Tongue (tissue), 2 donors: ENCODE measurements around the gene SORL1. TPM values are rescaled to one million over a fixed set of nuclear protein-coding genes. Genes with fewer than 3 reads are reported as not detected.
"Not testable (repeated sequence)": the region's sequence is repeated elsewhere in the genome, so short reads cannot be mapped to it uniquely, and the experiment has no call there.

Source experiments
- DNase-seq: peaks from one replicate; pipeline ENCODE4 v3.0.0-alpha.2; 2015
- total RNA-seq: library from RNA; depleted of rRNA; stranded (reverse); fragments of >200 nt; gene quantifications from one replicate; pipeline ENCODE4 v1.2.3, GENCODE V29; 2014

SORL1 gene
- total RNA-seq, 1 donor from 2014 or later: 20.8 TPM

DNA sequence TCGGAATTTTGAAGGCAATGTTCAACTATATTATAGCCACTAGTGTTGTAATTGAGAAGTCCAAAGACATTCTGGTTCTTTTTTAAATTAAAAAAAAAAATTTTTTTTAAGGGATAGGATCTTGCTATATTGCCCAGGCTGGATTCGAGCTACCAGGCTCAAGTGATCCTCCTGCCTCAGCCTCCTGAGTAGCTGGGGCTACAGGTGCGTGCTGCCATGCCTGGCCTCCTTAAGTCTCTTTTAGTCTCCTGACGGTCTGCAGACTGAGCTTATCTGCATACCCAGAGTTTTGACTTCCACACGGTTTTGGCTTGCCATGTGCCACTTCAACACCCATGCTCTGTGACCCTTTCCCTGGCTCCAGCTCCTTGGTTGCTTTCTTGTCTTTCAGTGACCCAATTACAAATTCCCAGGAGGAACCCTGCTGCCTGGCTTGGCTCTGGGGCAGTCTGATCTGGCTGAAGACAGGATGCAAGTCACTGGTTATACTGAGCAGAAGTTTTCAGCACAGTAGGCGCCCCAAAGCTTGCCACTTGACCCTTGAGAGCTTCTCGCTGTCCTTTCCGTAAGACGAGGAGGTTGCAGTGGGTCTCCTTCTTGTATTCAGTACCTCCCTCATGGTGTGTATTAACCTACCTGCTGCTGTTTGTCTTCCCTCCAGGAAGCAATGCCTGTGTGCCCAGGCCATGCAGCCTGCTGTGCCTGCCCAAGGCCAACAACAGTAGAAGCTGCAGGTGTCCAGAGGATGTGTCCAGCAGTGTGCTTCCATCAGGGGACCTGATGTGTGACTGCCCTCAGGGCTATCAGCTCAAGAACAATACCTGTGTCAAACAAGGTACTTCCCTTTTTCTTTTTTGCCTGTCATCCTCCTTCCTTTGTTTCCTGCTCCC, 114.4 kb downstream of the SORL1 start:
- no peak for DNase-seq

DNA sequence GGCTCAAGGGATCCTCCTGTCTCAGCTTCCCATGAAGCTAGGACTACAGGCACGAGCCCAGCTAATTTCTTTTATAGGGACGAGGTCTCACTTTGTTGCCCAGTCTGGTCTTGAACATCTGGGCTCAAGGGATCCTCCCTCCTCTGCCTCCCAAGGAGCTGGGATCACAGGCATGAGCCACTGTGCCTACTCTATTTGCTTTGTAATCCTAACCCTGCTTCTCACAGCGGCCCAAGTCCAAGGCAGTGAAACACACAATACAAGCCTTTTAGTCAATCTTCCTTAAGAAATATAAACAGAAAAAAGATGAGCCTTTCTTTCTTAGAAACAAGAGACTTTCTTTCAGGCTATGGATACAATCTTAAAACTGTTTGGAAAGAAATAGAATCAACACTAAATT, 115.9 kb downstream of the SORL1 start:
- no peak for DNase-seq

DNA sequence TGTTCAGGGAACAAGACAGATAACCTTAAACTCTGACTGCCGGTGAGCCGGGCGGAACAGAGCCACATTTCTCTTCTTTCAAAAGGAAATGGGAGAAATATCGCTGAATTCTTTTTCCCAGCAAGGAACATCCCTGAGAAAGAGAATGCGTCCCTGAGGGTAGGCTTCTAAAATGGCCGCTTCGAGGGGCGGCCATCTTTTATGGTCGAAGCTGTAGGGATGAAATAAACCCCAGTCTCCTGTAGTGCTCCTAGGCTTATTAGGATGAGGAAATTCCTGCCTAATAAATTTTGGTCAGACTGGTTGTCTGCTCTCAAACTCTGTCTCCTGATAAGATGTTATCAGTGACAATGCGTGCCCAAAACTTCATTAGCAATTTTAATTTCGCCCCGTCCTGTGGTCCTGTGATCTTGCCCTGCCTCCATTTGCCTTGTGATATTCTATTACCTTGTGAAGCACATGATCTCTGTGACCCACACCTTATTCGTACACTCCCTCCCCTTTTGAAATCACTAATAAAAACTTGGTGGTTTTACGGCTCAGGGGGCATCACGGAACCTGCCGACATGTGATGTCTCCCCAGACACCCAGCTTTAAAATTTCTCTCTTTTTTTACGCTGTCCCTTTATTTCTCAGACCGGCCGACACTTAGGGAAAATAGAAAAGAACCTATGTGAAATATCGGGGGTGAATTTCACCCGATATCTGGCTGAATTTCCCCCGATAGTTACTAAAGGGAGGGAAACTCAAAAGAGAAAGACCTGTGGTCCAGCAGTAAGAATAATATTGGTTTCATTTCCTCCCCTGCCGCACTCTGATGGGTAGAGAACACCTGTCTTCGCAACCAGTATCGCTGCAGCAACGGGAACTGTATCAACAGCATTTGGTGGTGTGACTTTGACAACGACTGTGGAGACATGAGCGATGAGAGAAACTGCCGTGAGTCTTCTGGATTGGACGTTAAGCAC, 117.5 kb downstream of the SORL1 start:
- not testable (repeated sequence) for DNase-seq

DNA sequence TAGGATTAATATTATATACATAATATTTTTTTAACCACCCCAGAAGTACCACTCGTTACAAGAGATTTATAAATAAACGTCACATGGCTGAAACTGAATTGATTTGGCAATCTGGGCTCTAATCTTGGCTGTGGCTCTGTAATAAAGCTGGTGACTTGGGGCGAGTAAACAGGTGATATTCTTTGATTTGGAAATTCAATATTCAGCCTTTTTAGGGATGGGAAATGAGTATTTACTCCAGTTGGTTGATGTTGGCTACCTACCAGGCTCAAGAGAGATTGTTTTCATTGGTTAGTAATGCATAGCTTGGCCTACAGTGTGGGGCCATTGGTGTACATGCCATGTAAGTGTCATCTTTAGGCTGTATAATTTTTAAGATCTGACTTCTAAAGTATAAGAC, 118.3 kb downstream of the SORL1 start:
- DNase-seq: no peak

DNA sequence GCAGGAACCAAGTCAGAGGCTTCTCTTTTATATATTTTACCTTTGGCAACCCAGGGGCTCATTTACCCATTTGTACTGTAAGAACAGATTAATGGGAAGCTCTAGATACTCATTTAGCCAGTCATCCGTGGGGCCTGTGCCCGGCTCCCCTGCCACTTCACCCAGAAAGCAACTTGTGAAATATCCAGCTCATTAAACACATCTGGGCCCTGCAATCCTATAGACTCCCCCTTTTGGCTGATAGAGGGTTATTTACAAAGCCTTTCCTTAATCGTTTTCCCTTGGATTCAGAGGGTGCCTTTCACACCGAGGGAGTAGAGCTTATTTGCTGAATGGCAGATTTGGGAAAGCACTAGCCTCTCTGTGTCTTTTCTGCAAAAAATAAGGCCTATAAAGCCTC, 119.4 kb downstream of the SORL1 start:
- no peak for DNase-seq

DNA sequence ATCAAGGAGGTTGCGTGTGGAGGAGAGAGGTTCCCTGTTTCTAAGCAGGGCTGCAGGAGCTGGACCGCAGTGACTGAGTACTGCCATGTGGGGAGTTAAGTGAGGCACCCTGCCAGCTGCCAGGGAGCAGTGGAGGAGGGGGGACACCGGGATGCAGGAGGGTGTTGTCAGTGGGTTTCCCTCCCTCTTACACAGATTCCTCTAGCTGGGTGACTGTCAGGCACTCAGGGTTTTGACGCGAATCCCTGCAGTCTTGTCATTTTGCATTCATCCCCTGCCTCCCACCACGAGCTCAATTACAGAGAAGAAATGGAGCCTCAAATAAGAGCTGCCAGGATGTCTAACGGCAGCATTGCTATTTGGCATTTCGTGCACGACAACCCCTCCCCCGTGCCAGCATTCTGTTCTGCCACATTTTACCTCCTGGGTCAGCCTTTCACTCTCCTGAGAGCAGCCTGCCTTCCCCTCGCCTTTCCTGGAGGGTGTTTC, 120.5 kb downstream of the SORL1 start:
- peak; percentile 27 for DNase-seq

DNA sequence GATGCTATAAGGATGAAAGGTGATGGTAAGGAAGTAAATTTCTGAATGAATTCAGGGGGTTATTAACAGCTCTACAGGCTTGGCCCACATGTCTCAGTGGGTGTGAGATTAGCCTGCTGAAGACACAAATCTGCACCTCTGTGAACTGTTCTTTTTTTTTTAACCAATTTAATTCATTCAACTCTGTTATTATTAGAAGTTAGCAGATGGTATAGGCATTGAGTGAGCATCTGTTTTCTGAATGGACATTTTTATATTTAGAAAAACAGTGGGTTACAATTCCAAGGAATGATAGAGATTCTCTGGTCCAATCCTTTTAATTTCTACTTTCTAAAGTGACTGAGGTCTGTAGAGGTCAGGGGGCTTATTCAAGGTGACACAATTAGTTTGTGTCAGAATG, 122.7 kb downstream of the SORL1 start:
- no peak for DNase-seq

DNA sequence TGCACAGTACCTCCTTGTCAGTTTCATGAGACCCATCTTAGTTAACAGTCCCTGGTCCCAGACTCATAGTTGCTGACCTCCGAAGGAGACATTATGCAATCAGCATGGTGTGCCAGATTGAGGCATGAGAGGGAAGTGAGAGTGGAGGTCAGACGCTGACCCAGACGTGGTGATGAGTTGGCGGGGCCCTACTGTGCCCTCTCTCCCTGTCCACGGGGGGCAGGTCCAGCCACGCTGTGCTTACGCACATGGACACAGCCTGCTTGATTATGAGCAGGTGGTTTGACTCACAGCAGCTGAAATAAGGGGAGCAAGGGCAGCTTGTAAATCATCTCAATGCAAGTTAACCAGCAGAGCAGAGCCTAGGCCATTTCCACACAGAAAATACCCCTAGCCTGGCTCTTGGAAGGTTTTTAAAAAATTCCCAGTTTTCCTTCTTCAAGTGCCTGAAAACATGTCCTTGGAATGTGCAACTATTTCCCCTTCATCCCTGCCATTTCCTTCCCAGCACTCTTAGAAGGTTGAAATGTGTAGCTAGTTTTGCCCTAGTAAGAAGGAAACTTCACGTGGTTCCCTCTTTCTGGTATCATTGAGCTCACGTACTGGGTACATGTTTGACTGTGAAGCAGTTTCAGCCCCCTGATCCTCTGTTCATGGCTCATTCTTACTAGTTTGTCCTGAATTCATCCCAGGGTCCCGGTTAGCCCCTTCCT, 123.3 kb downstream of the SORL1 start:
- no peak for DNase-seq

DNA sequence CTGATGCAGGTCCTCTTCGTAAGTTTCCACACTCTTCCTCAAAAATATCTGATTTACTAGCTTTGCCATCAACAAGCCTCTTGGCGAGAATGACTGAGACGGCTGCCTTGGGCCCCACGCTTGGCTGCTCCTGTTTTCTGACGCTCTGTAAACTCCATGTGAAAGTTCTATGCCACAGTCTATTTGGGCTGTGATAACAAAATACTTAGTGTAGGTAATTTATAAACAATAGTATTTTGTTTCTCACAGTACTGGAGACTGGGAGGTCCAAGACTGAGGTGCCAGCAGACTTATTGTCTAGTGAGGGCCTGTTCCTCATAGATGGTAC, 123.8 kb downstream of the SORL1 start:
- DNase-seq: no peak

DNA sequence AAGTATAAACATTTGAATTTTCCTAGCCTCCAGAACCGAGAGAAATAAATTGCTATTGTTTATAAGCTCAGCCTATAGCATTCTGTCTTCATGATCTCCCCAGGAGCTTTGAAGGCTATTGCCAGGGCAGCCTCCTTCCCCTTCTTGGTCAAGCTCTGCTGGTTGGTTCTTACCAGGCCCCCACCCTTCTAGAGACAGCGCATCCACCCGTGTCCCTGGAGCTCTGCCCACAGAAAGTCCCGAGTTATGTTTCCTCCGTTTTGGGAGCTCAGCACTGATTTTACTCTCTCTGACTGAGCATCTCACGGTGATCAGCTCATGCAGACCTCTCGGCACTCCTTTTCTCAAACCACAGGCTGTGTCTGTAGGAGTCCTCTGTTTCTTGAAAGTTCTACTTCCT, 124.4 kb downstream of the SORL1 start:
- no peak for DNase-seq

DNA sequence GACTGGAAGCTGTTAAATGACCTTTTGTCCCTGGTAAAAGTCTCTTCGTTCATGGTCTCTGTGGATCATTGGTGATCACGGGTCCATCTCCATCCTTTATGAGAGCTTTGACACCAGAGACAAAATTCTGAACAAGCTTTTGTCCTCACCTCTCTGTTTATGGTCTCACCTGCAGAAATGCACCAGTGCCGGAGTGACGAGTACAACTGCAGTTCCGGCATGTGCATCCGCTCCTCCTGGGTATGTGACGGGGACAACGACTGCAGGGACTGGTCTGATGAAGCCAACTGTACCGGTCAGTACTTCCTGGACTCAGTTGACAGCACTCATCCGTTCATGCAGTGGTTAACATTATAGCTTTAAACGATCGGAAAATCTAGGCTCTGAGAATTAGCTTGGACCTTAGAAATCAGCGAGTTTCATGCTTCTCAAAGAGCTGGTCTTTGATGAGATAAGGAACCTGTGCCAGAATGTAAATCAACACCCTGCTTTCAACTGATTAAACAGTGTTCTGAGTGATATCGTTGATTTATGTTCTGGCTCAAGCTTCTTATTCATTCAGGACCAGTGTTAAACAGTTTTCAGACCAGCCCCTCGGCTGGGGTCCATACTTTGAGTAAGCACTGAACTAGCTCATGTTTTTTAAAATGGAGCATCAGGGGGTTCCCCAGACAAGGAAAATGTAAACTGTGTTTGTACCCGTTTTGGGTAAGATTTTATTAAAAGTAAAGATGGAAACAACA, 125.2 kb downstream of the SORL1 start:
- DNase-seq: no peak

DNA sequence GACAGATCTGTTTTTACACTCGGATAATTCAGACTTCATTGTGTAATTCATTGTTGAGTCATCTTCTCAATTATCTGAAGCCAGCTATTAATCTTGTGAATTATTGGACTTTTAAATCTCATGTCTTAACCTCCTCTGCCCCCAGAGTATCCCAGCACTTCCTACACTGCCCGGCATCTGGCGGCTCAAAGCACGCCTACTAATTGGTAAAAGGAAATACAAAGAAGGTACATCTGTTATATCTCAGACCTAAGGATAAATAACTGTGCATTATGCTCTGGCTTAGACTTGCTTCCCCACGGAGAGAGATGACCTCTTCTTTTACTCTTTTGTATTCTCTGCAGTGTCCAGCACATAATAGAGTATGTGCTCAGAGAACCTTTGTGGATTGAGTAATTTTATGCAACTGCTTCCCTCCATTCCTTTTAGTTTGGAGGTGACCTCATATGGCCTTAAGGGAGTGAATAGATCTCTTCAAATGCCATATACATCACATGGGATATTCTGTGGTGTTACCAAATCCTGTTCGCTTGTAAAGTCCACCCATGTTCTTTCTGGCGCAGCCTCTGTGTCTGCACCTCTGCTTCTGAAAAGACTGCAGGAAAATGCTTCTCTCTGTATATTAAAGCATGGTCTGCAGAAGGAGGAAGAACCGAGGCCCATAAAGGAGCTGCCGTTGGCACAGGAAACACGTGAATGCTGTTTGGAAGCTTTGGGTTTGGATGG, 126.3 kb downstream of the SORL1 start:
- DNase-seq: no peak

DNA sequence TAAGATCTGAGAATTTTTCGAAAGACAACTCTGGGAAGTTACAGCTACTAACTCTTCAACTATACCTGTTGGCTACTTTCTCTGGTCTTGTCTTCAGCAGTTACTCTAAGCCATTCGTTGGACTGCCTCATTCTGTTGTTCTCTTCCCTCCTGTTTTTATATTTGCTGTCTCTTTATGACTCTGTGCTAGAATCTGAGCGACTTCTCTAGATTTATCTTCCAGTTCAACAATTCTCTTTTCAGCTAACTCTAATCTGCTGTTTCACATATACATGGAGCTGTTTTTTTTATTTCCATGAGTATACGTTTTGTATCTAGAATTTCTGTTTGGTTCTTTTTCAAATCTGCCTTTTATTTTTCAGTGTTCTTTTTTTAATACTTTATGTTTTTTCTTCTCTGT, 128.0 kb downstream of the SORL1 start:
- no peak for DNase-seq

DNA sequence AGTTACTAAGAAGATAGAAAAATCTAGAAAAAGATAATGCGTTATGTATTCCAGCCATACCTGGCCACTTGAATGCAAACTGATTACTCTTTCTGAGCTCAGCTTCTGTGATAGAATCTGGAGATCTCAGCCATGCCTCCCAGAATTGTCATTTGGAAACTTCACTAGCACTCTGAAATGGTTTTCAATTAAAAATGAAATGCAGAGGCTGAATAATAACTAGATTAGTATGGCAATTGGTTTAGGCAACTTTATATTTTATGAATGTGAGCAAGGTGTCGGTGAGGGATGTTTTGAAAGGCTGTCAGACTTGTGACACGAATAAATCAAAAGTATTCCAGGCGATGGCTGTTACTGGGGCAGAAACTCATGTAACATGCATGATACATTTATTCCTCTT, 129.5 kb downstream of the SORL1 start:
- DNase-seq: no peak

DNA sequence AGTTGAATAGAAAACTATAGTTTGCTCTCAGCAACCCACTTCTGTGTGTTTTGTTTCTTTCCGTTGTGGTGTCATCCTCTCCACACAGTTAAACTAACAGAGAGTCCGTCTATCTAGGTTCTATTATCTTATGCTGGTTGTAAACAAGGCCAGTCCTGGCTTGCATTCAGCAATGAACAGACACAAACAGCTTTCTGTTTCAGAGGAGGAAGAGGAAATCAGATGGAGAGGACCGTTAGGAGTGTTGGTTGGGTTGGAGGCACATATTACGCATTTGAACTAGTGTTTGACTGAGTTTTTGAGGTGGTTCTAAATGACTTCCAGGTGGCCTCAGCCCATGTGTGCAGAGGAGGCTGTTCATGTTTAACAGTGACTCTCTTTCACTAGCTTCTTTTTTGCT, 130.2 kb downstream of the SORL1 start:
- no peak for DNase-seq

DNA sequence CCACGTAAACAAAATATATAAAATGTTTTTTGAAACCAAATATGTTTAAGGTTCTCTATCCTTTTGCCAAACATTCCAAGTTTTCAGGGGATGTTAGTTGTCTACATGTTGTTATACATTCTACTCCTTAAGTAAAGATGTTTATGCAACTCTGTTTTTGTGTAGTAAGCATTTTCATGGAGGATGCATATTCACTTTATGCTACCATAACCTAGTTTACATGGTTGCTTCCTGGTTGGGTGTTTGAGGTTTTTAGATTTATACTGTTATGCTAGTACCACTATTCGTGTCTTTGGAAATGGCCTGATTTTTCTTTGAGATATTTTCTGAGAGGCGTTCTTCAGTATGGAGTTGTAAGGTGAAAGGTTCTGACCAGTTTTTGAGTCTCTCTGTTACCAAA, 131.7 kb downstream of the SORL1 start:
- no peak for DNase-seq

DNA sequence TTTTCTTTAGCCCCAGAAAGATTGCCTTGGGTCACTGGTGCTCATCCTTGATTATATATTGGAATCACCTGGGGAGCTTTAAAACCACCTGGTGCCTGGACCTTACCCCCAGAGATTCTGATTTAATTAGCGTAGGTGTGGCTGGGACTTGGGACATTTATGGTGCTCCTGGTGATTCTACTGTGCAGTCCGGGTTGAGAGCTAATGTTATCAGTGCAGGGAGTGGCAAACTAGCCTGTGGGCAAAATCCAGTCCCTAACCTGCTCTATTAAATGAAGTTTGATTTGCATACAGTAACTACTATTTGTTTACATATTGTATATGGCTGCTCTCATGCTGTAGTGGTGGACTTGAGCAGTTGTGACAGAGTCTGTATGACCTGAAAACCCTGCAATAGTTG, 134.6 kb downstream of the SORL1 start:
- no peak for DNase-seq

DNA sequence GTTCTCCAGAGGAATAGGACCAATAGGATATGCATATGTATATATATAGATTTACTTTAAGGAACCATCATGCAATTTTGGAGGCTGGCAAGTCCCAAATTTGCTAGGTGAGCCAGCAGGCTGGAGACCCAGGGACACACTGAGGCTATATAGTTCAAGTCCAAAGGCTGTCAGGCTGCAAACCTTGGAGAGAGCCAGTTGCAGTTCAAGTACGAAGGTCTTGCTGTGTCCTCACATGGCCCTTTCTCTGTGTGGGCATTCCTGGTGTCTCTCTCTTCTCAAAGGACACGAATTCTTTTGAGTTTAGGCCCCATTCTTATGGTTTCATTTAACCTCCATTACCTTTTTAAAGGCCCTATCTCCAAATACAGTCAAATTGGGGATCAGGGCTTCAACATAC, 135.1 kb downstream of the SORL1 start:
- no peak for DNase-seq

DNA sequence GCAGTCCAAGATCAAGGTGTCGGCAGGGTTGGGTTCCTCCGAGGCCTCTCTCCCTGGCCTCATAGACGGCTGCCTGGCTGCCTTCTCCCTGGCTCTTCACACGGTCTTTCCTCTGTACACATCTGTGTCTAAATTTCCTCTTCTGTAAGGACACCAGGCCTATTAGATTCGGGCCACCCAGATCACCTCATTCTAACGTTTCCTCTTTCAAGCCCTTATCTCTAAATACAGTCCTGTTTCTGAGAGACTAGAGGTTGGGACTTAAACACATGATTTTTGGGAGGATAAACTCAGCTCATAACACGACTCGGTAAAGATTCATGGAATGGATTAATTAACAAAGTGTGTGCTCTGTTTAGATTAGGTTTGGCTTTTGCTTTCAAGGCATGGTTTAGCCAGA, 136.6 kb downstream of the SORL1 start:
- DNase-seq: no peak

DNA sequence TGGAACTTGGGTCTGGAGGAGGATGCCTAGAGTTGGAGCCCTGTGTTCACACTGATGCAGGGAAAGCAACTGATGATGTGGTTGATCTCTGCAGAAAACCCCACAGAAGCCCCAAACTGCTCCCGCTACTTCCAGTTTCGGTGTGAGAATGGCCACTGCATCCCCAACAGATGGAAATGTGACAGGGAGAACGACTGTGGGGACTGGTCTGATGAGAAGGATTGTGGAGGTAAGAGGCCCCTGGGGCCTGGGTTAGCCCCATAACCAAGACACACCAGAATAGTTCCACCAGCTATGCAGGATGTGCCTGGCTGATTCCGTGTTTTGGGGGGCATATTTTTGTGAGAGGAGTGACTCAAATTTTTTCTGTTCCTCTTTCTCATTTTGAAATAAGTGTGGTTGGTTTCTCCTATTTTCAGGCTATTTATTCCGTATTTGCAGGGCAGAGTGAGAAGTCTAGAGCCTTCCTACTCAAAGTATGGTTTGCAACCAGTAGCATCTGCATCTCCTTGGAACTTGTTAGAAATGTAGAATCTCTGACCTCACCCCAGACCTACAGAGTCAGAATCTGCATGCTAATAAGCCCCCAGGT, 137.9 kb downstream of the SORL1 start:
- DNase-seq: no peak
